ENCODE results near the gene UNC5C. TPM values are rescaled to one million over a fixed set of nuclear protein-coding genes. Genes with fewer than 3 reads are reported as not detected.

UNC5C gene
- total RNA-seq, 3 donors from 2014 or later (not counting 1 experiment from before 2014, with no cell fraction given), result not detected

DNA sequence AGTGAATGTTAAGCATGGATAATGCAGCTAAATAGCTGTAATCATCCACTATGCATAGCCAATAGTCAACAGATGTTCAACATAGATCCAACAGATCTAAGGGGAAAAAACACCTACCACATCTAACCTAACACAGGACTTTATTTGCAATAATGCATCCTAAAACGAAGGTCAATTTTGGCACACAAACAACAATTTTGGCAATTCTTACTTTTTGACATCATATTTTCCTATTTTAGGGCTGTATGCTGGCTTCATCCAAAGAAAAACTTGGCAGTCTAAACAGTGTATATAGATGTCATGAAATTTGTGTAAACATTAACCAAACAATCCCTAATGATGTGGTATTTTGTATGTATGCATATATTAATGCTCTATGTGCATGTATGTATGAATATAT, 33.2 kb downstream of the UNC5C start:
- intact Hi-C loops (cut with micrococcal nuclease), result no loop called here
- no peak for ATAC-seq
- H3K27ac ChIP-seq (ENCODE audit: low read length), result no peak overlapping the region
- H3K4me1 ChIP-seq (ENCODE audit: control insufficient read depth, insufficient read depth, low read length), result no peaks in the 10 kb centered on the region
- no peaks in the 10 kb centered on the region for H3K27me3 Mint-ChIP-seq (ENCODE audit: low read depth in 2 of 2)
- H3K36me3 Mint-ChIP-seq, result no peaks in the 10 kb centered on the region
- no peak overlapping the region for H3K27ac Mint-ChIP-seq
- H3K4me3 ChIP-seq (ENCODE audit: low read length), result no peak overlapping the region
- no peak for DNase-seq
- H3K9me3 ChIP-seq (ENCODE audit: control insufficient read depth, insufficient read depth, low read length), result no peaks in the 10 kb centered on the region
- H3K4me3 Mint-ChIP-seq, result no peak overlapping the region
- 83% methylated on average over 1 of the region's 1 CpG for WGBS (ENCODE audit: insufficient coverage)
- no peaks in the 10 kb centered on the region for H3K27me3 ChIP-seq (ENCODE audit: control insufficient read depth, insufficient read depth, low read length)
- H3K4me1 Mint-ChIP-seq, result no peaks in the 10 kb centered on the region
- H3K36me3 ChIP-seq (ENCODE audit: control insufficient read depth, insufficient read depth, low read length), result no peaks in the 10 kb centered on the region
- TF ChIP-seq, protein P1, sequence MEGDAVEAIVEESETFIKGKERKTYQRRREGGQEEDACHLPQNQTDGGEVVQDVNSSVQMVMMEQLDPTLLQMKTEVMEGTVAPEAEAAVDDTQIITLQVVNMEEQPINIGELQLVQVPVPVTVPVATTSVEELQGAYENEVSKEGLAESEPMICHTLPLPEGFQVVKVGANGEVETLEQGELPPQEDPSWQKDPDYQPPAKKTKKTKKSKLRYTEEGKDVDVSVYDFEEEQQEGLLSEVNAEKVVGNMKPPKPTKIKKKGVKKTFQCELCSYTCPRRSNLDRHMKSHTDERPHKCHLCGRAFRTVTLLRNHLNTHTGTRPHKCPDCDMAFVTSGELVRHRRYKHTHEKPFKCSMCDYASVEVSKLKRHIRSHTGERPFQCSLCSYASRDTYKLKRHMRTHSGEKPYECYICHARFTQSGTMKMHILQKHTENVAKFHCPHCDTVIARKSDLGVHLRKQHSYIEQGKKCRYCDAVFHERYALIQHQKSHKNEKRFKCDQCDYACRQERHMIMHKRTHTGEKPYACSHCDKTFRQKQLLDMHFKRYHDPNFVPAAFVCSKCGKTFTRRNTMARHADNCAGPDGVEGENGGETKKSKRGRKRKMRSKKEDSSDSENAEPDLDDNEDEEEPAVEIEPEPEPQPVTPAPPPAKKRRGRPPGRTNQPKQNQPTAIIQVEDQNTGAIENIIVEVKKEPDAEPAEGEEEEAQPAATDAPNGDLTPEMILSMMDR (IDR thresholded peaks at IDR 0.05), result no peak
- H3K9me3 Mint-ChIP-seq, result no peaks in the 10 kb centered on the region

GRCh38 chr4:95513022-95513421, 35.8 kb downstream of the UNC5C start:
- no peak overlapping the region for H3K4me3 ChIP-seq (ENCODE audit: low read length)
- H3K4me1 ChIP-seq (ENCODE audit: control insufficient read depth, insufficient read depth, low read length), result no peaks in the 10 kb centered on the region
- H3K9me3 ChIP-seq (ENCODE audit: control insufficient read depth, insufficient read depth, low read length), result no peaks in the 10 kb centered on the region
- Mint-ChIP-seq H3K9me3 (no peaks in the 10 kb centered on the region), H3K36me3 (no peaks in the 10 kb centered on the region), H3K27me3 (ENCODE audit: low read depth in 2 of 2) (no peaks in the 10 kb centered on the region), H3K4me1 (no peaks in the 10 kb centered on the region), H3K4me3 (no peak overlapping the region), H3K27ac (no peak overlapping the region)
- DNase-seq, result no peak
- H3K36me3 ChIP-seq (ENCODE audit: control insufficient read depth, insufficient read depth, low read length), result no peaks in the 10 kb centered on the region
- ATAC-seq, result no peak
- H3K27me3 ChIP-seq (ENCODE audit: control insufficient read depth, insufficient read depth, low read length), result no peaks in the 10 kb centered on the region
- WGBS (ENCODE audit: insufficient coverage), result 78% methylated on average over 3 of the region's 4 CpGs
- intact Hi-C loops (cut with micrococcal nuclease), result no loop called here
- TF ChIP-seq, protein P1 (IDR thresholded peaks at IDR 0.05), result no peak
- no peak overlapping the region for H3K27ac ChIP-seq (ENCODE audit: low read length)

DNA sequence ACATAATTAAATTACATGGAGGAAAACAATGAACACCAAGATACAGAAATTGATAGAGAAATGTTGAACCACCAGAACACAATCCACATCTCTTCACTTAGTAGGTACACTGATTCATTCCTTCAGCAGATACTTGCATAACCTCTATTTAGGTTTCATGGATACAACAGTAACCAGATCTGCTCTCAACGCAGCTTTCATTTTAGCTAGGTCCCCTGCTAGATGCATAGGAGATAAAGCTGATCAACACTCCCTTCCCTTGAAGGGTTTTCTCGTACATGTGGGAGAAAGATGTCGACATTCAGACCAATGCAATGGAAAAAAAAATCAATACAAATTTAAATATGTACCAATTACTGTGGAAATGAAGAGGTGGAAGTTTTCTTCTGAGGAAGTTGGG, 37.3 kb downstream of the UNC5C start:
- no peaks in the 10 kb centered on the region for H3K36me3 ChIP-seq (ENCODE audit: control insufficient read depth, insufficient read depth, low read length)
- H3K4me3 Mint-ChIP-seq, result no peak overlapping the region
- no peaks in the 10 kb centered on the region for H3K27me3 ChIP-seq (ENCODE audit: control insufficient read depth, insufficient read depth, low read length)
- WGBS (ENCODE audit: insufficient coverage), result 75% methylated on average over 1 of the region's 3 CpGs
- H3K9me3 ChIP-seq (ENCODE audit: control insufficient read depth, insufficient read depth, low read length), result no peaks in the 10 kb centered on the region
- H3K4me1 Mint-ChIP-seq, result no peaks in the 10 kb centered on the region
- no peaks in the 10 kb centered on the region for H3K9me3 Mint-ChIP-seq
- no peak for DNase-seq
- no peaks in the 10 kb centered on the region for H3K36me3 Mint-ChIP-seq
- no peaks in the 10 kb centered on the region for H3K27me3 Mint-ChIP-seq (ENCODE audit: low read depth in 2 of 2)
- no peak for ATAC-seq
- H3K4me1 ChIP-seq (ENCODE audit: control insufficient read depth, insufficient read depth, low read length), result no peaks in the 10 kb centered on the region
- H3K27ac ChIP-seq (ENCODE audit: low read length), result no peak overlapping the region
- intact Hi-C loops (cut with micrococcal nuclease), result no loop called here
- H3K27ac Mint-ChIP-seq, result no peak overlapping the region
- TF ChIP-seq, protein P1 (IDR thresholded peaks at IDR 0.05), result no peak
- H3K4me3 ChIP-seq (ENCODE audit: low read length), result no peak overlapping the region

GRCh38 chr4:95510877-95511276, 37.9 kb downstream of the UNC5C start:
- no peak overlapping the region for H3K4me3 Mint-ChIP-seq
- no peaks in the 10 kb centered on the region for H3K4me1 Mint-ChIP-seq
- WGBS (ENCODE audit: insufficient coverage), result 81% methylated on average over 2 of the region's 2 CpGs
- intact Hi-C loops (cut with micrococcal nuclease), result no loop called here
- H3K9me3 Mint-ChIP-seq, result no peaks in the 10 kb centered on the region
- Histone ChIP-seq H3K27me3 (ENCODE audit: control insufficient read depth, insufficient read depth, low read length) (no peaks in the 10 kb centered on the region), H3K36me3 (ENCODE audit: control insufficient read depth, insufficient read depth, low read length) (no peaks in the 10 kb centered on the region), H3K9me3 (ENCODE audit: control insufficient read depth, insufficient read depth, low read length) (no peaks in the 10 kb centered on the region), H3K4me3 (ENCODE audit: low read length) (no peak overlapping the region), H3K27ac (ENCODE audit: low read length) (no peak overlapping the region), H3K4me1 (ENCODE audit: control insufficient read depth, insufficient read depth, low read length) (no peaks in the 10 kb centered on the region)
- H3K27ac Mint-ChIP-seq, result no peak overlapping the region
- no peaks in the 10 kb centered on the region for H3K27me3 Mint-ChIP-seq (ENCODE audit: low read depth in 2 of 2)
- TF ChIP-seq, protein P1 (IDR thresholded peaks at IDR 0.05), result no peak
- H3K36me3 Mint-ChIP-seq, result no peaks in the 10 kb centered on the region
- DNase-seq, result no peak
- ATAC-seq, result no peak
